Body of pancreas (tissue), 4 donors: ENCODE data around the gene HOXB6. TPM values are rescaled to one million over a fixed set of nuclear protein-coding genes. Genes with fewer than 3 reads are reported as not detected.

Source experiments
- ATAC-seq: fragments of 150-250 bp; one replicate; pipeline ENCODE4 v1.9.1; 2016
- DNase-seq, 4 donors: peaks; one replicate each; pipeline ENCODE4 v3.0.0-alpha.2; 2019
- H3K27ac ChIP-seq, 4 donors: fragments of 200-600 bp; sonication (generic); 1 replicate in 3 of 4; 2 replicates in 1 of 4; pipeline versions ENCODE4 v1.5.1 to v1.6.1; 2016 to 2019; ENCODE audit warnings: mild to moderate bottlenecking in 1 of 4, mixed read lengths in 1 of 4, moderate library complexity in 1 of 4
- H3K27me3 ChIP-seq, 2 donors: fragments of 200-600 bp; sonication (generic); one replicate each; pipeline ENCODE4 v1.6.0; 2016; ENCODE audit warnings: mild to moderate bottlenecking in 1 of 2
- H3K36me3 ChIP-seq, 2 donors: fragments of 200-600 bp; sonication (generic); replicated peaks in 1 of 2; 2 replicates each; pipeline ENCODE4 v1.5.1; 2016; ENCODE audit warnings: low read depth in 2 of 2; ENCODE audit not compliant: insufficient read depth in 1 of 2
- H3K4me1 ChIP-seq: fragments of 200-600 bp; sonication (generic); one replicate; pipeline ENCODE4 v1.6.0; 2016
- H3K4me3 ChIP-seq, 2 donors: fragments of 200-600 bp; sonication (generic); 1 replicate in 1 of 2; 2 replicates in 1 of 2; pipeline ENCODE4 v1.5.1; 2016 to 2019
- H3K9me3 ChIP-seq, 3 donors: fragments of 200-600 bp; sonication (generic); 1 replicate in 2 of 3; 2 replicates in 1 of 3; pipeline ENCODE4 v1.5.1; 2016
- CTCF ChIP-seq, 7 experiments: fragments of 450-650 bp in 4 of 7; fragments of 200-600 bp in 3 of 7; sonication (generic) in 3 of 7; IDR thresholded peaks; one replicate each; pipeline ENCODE4 v1.5.1; 2016 to 2019; ENCODE audit warnings: antibody characterized with exemption in 7 of 7
- POLR2A ChIP-seq, 3 donors: fragments of 450-650 bp; IDR thresholded peaks; one replicate each; pipeline ENCODE4 v1.6.1; 2016; ENCODE audit warnings: antibody characterized with exemption in 3 of 3, mild to moderate bottlenecking in 2 of 3
- WGBS, 2 donors: methylation state at CpG; one replicate each; pipeline ENCODE4 v1.1.5; 2017; 5-methylcytosine and 5-hydroxymethylcytosine counted together
- intact Hi-C: fragments of 100-400 bp; cut with DNase I; formaldehyde crosslinking; loops from one replicate; pipeline ENCODE4 v1.15.1; 2023
- total RNA-seq, 2 donors: library from RNA; depleted of rRNA; stranded (reverse); fragments of >200 nt; gene quantifications; one replicate each; pipeline ENCODE4 v1.1.0, GENCODE V29; 2016

Gene HOXB6
- total RNA-seq, 2 donors from 2014 or later: 2.1 to 2.6 TPM

- DNase-seq: no peak
- H3K27ac ChIP-seq: peak overlapping the region in 1 of 4 donors; percentile 7
- WGBS, 2 donors: 10 to 22% methylated on average over 6 of the region's 6 CpGs
- H3K4me3 ChIP-seq: no peak overlapping the region
- peaks cover 7% of the 10 kb centered on the region for H3K4me1 ChIP-seq
- no peak for ATAC-seq
- H3K27me3 ChIP-seq: peaks cover 0 to 29% of the 10 kb centered on the region in 2 donors
- H3K36me3 ChIP-seq: no peaks in the 10 kb centered on the region
- H3K9me3 ChIP-seq: no peaks in the 10 kb centered on the region
- intact Hi-C loops: no loop called here
- TF ChIP-seq POLR2A (IDR thresholded peaks at IDR 0.05) (no peak), CTCF (IDR thresholded peaks at IDR 0.05) (no peak)
Observed at GRCh38 chr17:48569674-48570324, 35.0 kb downstream of the HOXB6 start.

- intact Hi-C loops: no loop called here
- TF ChIP-seq POLR2A (IDR thresholded peaks at IDR 0.05) (no peak), CTCF (IDR thresholded peaks at IDR 0.05) (no peak)
- H3K9me3 ChIP-seq: no peaks in the 10 kb centered on the region
- WGBS, 2 donors: 6 to 15% methylated on average over 3 of the region's 3 CpGs
- H3K4me1 ChIP-seq: peaks cover 12% of the 10 kb centered on the region
- peaks cover 0 to 23% of the 10 kb centered on the region in 2 donors for H3K27me3 ChIP-seq
- DNase-seq: no peak
- H3K4me3 ChIP-seq: no peak overlapping the region
- no peak overlapping the region for H3K27ac ChIP-seq
- no peak for ATAC-seq
- no peaks in the 10 kb centered on the region for H3K36me3 ChIP-seq
Observed at GRCh38 chr17:48569240-48569582, 35.6 kb downstream of the HOXB6 start.

- intact Hi-C loops: no loop called here
- ATAC-seq (no peak), DNase-seq (no peak)
- H3K36me3 ChIP-seq: no peaks in the 10 kb centered on the region
- peaks cover 12% of the 10 kb centered on the region for H3K4me1 ChIP-seq
- peak overlapping the region in 1 of 4 donors; percentile 21 for H3K27ac ChIP-seq
- WGBS, 2 donors: 12 to 13% methylated on average over 33 of the region's 33 CpGs
- peaks cover 0 to 24% of the 10 kb centered on the region in 2 donors for H3K27me3 ChIP-seq
- no peak for TF ChIP-seq POLR2A (IDR thresholded peaks at IDR 0.05)
- TF ChIP-seq CTCF (IDR thresholded peaks at IDR 0.05): no peak
- H3K9me3 ChIP-seq: no peaks in the 10 kb centered on the region
- H3K4me3 ChIP-seq: no peak overlapping the region
Observed at GRCh38 chr17:48568499-48569239, 36.1 kb downstream of the HOXB6 start.

GRCh38 chr17:48567646-48568354, 37.0 kb downstream of the HOXB6 start:
- Histone ChIP-seq H3K4me1 (peaks cover 13% of the 10 kb centered on the region), H3K9me3 (no peaks in the 10 kb centered on the region), H3K4me3 (no peak overlapping the region), H3K27me3 (peaks cover 0 to 31% of the 10 kb centered on the region in 2 donors), H3K27ac (peak overlapping the region in 1 of 4 donors; percentile 21), H3K36me3 (no peaks in the 10 kb centered on the region)
- WGBS, 2 donors: 29 to 41% methylated on average over 2 of the region's 2 CpGs
- ATAC-seq: no peak
- DNase-seq: no peak
- TF ChIP-seq POLR2A (IDR thresholded peaks at IDR 0.05) (no peak), CTCF (IDR thresholded peaks at IDR 0.05) (no peak)
- intact Hi-C loops: no loop called here
